Adipocyte (in vitro differentiated cells): ENCODE data around the gene AQP3.

Source experiments
- DNase-seq: peaks from one replicate; pipeline ENCODE4 v3.0.0-alpha.2; 2015; ENCODE audit warnings: low read depth
- H3K27me3 ChIP-seq: replicated peaks from 2 replicates; pipeline ENCODE4 v1.7.0; 2013; ENCODE audit warnings: mild to moderate bottlenecking, low read length, moderate library complexity; ENCODE audit not compliant: control insufficient read depth, insufficient read depth
- H3K36me3 ChIP-seq: 2 replicates; pipeline ENCODE4 v1.7.0; 2013; ENCODE audit warnings: low read length, mild to moderate bottlenecking, moderate library complexity; ENCODE audit not compliant: control insufficient read depth, insufficient read depth, severe bottlenecking
- H3K4me1 ChIP-seq: 2 replicates; pipeline ENCODE4 v1.7.0; 2013; ENCODE audit warnings: mild to moderate bottlenecking, low read length, moderate library complexity; ENCODE audit not compliant: control insufficient read depth, insufficient read depth
- H3K4me3 ChIP-seq: 2 replicates; pipeline ENCODE4 v1.7.0; 2013; ENCODE audit warnings: mild to moderate bottlenecking, low read length, moderate library complexity
- H3K9ac ChIP-seq: 2 replicates; pipeline ENCODE4 v1.7.0; 2013; ENCODE audit warnings: mild to moderate bottlenecking, low read length, moderate library complexity
- H3K9me3 ChIP-seq: 2 replicates; pipeline ENCODE4 v1.7.0; 2013; ENCODE audit warnings: mild to moderate bottlenecking, low read length, moderate library complexity; ENCODE audit not compliant: control insufficient read depth

AQP3 gene

DNA sequence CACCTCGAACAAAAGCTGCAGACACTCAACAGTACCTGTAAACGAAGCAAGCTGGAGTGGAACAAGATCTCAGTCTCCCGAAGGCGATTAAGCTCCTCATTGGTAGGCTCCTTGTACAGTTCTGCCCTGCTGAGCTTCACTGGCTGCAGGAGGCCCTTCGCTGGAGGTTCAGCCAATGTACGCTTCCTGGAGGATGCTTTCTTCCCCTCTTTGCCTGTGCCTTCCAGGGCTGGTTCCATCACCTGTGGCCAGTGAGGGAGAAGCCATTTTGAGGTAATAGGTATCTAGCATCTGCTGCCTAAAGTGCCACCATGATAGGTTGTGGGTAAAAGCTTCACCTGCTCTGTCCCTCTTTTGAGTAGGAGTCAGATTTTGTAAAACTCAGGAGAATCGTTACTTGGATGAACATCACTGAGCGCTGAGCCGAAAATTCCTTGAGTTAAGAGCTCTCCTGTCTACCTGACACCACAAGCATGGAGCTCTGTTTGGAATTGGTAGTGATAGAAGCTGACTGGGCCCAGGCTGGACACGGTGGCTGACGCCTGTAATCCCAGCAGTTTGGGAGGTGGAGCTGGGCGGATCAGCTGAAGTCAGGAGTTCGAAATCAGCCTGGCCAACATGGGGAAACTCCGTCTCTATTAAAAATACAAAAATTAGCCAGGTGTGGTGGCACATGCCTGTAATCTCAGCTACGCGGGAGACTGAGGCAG, 24.9 kb upstream of the AQP3 start:
- Histone ChIP-seq H3K9ac (peak overlapping the region; percentile 97), H3K4me1 (peaks cover 26% of the 10 kb centered on the region), H3K4me3 (peak overlapping the region; percentile 97), H3K36me3 (peaks cover 47% of the 10 kb centered on the region), H3K9me3 (no peaks in the 10 kb centered on the region), H3K27me3 (no peaks in the 10 kb centered on the region)
- DNase-seq = no peak

DNA sequence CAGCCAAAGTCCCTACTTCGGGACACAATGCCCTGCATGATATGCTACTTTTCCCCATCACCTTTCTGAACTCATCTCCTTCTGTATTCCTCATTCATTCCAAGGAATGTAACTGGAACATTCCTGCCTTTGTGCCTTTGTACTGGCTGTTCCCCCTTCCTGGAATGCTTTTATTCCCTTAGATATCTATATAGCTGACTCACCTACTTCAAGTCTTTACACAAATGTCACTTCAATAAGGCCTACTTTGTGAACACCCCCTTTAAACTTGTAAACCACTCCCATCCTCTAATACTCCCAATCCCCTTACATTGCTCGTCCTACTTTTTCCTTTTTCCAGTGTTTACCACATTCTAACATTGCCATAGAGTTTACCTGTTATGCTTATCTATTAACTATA, 24.0 kb upstream of the AQP3 start:
- Histone ChIP-seq H3K27me3 (no peaks in the 10 kb centered on the region), H3K9ac (peak overlapping the region; percentile 97), H3K36me3 (peaks cover 56% of the 10 kb centered on the region), H3K9me3 (no peaks in the 10 kb centered on the region), H3K4me3 (peak overlapping the region; percentile 22), H3K4me1 (peaks cover 26% of the 10 kb centered on the region)
- no peak for DNase-seq

DNA sequence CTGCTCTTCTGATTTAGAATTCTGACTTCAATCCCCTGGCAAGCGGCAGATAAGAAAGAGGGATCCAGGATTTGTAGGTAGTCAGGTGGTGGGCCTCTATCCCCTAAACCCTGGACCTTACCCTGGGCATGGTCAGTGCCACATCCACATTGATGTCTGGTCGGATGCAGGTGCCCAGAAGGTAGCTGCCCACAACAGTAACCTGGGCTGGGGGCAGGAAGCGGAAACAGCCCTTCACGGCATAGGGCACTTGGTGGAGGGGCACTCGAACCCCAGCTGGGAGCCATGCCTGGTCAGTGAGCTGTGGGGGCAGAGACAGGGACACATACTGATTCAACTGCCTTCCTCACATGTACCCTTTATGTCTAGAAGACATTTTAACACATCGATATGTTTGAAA, 22.5 kb upstream of the AQP3 start:
- Histone ChIP-seq H3K4me3 (no peak overlapping the region), H3K27me3 (no peaks in the 10 kb centered on the region), H3K36me3 (peaks cover 71% of the 10 kb centered on the region), H3K4me1 (peaks cover 26% of the 10 kb centered on the region), H3K9me3 (no peaks in the 10 kb centered on the region), H3K9ac (no peak overlapping the region)
- no peak for DNase-seq

- Histone ChIP-seq H3K9ac (no peak overlapping the region), H3K27me3 (no peaks in the 10 kb centered on the region), H3K4me3 (no peak overlapping the region), H3K9me3 (no peaks in the 10 kb centered on the region), H3K36me3 (peaks cover 80% of the 10 kb centered on the region), H3K4me1 (peaks cover 21% of the 10 kb centered on the region)
- DNase-seq = no peak
These were observed 21.6 kb upstream of the AQP3 start for GRCh38 chr9:33468797-33469621.

GRCh38 chr9:33468215-33468730, 20.9 kb upstream of the AQP3 start:
- H3K9me3 ChIP-seq = no peaks in the 10 kb centered on the region
- peaks cover 87% of the 10 kb centered on the region for H3K36me3 ChIP-seq
- DNase-seq = no peak
- H3K9ac ChIP-seq = no peak overlapping the region
- H3K27me3 ChIP-seq = no peaks in the 10 kb centered on the region
- H3K4me3 ChIP-seq = no peak overlapping the region
- peaks cover 22% of the 10 kb centered on the region for H3K4me1 ChIP-seq

DNA sequence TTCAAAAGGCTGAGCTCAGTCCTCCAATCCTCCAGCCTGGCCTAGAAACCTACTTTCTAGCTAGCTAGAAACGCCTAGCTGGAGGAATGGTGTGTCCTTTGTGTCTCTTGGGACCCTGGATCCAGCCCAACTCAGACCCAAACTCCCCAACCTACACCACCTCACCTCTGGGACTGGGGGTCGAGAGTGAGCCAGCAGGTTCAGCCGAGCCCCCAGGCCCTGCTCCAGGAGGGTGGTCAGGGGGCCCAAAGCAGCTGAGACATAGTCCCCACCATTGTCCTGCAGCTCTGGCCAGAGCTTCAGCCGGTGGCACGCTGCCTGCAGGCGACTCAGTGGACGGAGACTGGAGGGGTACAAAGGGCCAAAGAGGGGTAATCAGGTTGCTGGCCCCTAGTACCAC, 20.1 kb upstream of the AQP3 start:
- H3K4me3 ChIP-seq = no peak overlapping the region
- no peak for DNase-seq
- no peaks in the 10 kb centered on the region for H3K9me3 ChIP-seq
- no peaks in the 10 kb centered on the region for H3K27me3 ChIP-seq
- no peak overlapping the region for H3K9ac ChIP-seq
- peaks cover 95% of the 10 kb centered on the region for H3K36me3 ChIP-seq
- H3K4me1 ChIP-seq = peaks cover 23% of the 10 kb centered on the region

DNA sequence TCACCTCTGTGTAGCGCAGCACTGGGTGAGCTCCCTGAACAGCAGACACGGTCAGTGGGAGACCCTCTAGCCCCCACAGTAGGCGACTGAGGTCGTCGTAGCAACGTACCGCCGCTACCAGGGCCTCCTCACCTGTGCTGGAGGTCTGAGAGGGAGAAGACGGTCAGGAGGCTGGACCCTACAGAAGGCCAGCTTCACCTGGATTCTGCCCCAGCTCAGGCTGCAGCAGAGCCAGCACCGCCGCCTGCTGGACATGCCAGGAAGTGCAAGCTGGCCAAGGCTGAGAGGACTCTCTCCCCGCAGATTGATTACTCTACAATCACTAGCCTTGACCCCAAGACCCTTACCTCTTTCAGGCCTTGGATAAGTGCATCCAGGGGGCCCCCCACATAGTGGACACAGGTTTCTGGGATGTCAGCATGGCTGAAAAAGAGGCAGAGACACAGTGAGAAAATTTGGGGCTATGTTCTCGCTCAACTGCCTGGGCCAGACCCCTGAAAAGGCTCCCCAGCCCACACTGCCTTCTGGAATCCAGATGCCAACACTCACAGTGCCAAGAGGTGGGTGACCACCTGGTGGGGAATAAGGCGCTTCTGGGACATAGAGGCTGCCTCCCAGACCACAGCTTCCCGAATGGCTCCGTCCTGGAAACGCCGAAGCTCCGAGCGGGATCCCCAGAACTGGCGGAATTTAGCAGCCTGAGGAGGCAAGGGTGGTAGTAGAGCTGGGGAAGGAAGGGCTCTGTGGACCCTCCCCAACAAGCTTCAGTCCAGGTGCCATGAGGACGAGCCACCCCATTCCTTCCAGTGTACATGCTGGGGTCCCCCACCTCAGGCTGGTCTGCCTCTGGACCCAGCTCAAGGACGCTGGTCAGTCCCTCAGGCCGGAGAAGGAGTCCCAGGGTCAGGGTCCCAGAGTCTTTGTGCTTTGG, 19.4 kb upstream of the AQP3 start:
- Histone ChIP-seq H3K4me1 (peaks cover 23% of the 10 kb centered on the region), H3K27me3 (no peaks in the 10 kb centered on the region), H3K9ac (no peak overlapping the region), H3K9me3 (no peaks in the 10 kb centered on the region), H3K36me3 (peaks cover 97% of the 10 kb centered on the region), H3K4me3 (no peak overlapping the region)
- peak; percentile 68 for DNase-seq

DNA sequence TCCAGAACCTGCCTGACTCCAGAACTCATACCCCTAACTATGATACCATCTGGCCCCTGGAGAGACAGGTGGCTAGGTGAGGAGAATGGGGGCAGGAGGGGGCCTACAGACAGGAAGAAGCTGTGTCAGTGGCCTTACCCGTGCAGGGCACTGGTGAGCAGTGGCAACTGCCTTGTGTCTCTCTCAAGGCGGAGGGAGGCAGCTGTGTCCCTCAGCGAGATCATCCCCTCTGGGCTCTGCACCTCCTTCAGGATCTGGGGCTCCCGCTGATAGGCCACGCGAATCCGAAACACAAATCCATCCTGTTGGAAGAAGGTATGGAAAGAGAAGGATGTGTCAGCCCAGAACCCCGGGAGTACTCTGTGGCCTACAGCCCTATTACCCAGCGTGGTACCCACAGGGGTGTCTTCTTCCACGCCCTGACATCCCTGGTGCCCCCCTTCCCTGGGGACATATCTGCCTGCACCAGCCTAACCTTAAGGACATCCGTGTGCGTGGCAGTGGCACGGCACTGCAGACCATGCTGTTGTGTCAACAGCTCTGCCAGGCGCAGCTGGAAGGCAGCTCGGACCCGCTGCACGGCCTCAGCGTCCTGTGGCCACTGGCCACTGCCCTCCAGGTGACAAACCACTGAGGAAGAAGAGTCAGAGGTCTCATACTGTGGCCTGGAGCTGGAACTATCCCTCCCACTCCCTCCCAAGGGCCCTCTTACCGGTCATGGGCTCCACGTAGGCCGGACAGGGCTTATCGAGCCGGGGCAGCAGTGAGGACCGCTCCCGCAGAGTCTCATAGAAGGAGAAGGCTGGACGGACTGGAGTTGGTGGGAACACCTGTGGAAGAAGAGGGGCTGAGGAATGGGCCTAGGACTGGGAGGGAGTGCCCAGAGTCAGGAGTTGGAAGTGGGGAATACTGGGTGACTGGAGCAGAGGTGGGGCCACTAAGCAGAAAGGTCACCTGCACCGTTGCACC, 18.5 kb upstream of the AQP3 start:
- no peak overlapping the region for H3K9ac ChIP-seq
- DNase-seq = no peak
- no peaks in the 10 kb centered on the region for H3K27me3 ChIP-seq
- peaks cover 97% of the 10 kb centered on the region for H3K36me3 ChIP-seq
- H3K4me3 ChIP-seq = no peak overlapping the region
- H3K9me3 ChIP-seq = no peaks in the 10 kb centered on the region
- H3K4me1 ChIP-seq = peaks cover 18% of the 10 kb centered on the region

DNA sequence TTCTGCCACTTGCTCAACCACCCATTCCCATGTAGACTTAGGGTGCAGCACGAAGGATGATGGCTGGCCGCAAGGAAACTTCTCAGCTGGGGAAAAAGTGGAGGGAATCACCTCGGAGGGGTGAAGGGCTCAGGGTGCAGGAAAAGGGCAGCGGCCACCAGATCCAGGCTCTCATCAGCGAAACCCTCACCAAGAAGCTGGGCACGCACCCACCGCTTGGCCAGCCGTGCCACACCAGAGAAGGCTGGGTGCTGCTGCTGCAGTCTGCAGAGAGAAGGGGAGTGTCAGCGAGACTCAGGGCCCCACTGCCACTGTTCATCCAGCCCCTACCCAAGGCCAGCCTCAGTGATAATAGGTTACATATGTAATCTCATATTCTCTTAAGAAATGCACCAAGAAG, 17.7 kb upstream of the AQP3 start:
- no peak for DNase-seq
- no peak overlapping the region for H3K4me3 ChIP-seq
- H3K36me3 ChIP-seq = peaks cover 94% of the 10 kb centered on the region
- H3K9ac ChIP-seq = no peak overlapping the region
- no peaks in the 10 kb centered on the region for H3K9me3 ChIP-seq
- peaks cover 18% of the 10 kb centered on the region for H3K4me1 ChIP-seq
- H3K27me3 ChIP-seq = no peaks in the 10 kb centered on the region

GRCh38 chr9:33464045-33464636, 16.7 kb upstream of the AQP3 start:
- peaks cover 18% of the 10 kb centered on the region for H3K4me1 ChIP-seq
- H3K9me3 ChIP-seq = no peaks in the 10 kb centered on the region
- H3K36me3 ChIP-seq = peaks cover 85% of the 10 kb centered on the region
- no peak for DNase-seq
- H3K9ac ChIP-seq = no peak overlapping the region
- H3K27me3 ChIP-seq = no peaks in the 10 kb centered on the region
- no peak overlapping the region for H3K4me3 ChIP-seq
